SW 1271 (cell line): Measurements from ENCODE around the gene DNAAF2.
"Not testable (repeated sequence)": the region's sequence is repeated elsewhere in the genome, so short reads cannot be mapped to it uniquely, and the experiment has no call there.

Experiments
- DNase-seq, 2 experiments: peaks; one replicate each; lab custom pipeline; 2025; lab: John Stamatoyannopoulos, UW

DNAAF2 gene

GRCh38 chr14:49621114-49621881 lies 13.7 kb downstream of the DNAAF2 start:
- peak; percentile 18 to 58 for DNase-seq

- peak; percentile 90 to 98 for DNase-seq
These were observed 14.6 kb downstream of the DNAAF2 start, which contains the start of the genes MGAT2 and RPL36AL for GRCh38 chr14:49620182-49621113. Gene MGAT2 (plus strand): TSS chr14:49620799. CDS start chr14:49621269, 470 bp downstream. Gene RPL36AL (minus strand): TSS chr14:49620626. CDS start chr14:49619104, 1,522 bp downstream.

DNA sequence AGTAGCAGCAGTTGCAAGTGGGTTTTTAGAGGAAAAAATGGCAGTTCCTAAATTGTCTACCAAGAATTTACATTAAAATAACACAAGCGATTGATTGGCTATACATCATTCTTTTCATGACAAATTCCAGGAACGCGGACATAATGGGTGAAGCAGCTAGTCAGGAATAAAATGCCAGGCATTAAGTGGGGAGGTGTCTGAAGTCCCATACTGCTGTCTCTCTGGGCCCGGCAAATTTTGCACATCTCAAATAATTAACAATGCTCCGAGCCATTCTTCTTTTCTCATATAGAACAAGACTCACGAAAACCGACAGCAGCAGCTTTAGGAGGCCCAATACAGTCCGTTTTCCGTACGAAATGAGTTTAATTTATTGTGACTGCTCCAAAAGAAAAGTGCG lies 15.3 kb downstream of the DNAAF2 start:
- no peak for DNase-seq

DNA sequence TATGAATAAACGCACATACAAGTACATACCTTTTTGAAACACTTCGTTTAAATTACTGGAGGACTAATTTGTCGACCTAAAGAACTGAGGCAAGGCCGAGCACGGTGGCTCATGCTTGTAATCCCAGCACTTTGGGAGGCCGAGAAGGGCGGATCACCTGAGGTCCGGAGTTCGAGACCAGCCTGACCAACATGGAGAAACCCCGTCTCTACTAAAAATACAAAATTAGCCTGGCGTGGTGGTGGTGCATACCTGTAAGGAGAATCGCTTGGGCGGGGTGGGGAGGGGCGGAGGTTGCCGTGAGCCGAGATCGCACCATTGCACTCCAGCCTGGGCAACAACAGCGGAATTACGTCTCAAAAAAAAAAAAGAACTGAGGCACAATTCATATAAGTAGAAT lies 15.8 kb downstream of the DNAAF2 start:
- DNase-seq: not testable (repeated sequence)

DNA sequence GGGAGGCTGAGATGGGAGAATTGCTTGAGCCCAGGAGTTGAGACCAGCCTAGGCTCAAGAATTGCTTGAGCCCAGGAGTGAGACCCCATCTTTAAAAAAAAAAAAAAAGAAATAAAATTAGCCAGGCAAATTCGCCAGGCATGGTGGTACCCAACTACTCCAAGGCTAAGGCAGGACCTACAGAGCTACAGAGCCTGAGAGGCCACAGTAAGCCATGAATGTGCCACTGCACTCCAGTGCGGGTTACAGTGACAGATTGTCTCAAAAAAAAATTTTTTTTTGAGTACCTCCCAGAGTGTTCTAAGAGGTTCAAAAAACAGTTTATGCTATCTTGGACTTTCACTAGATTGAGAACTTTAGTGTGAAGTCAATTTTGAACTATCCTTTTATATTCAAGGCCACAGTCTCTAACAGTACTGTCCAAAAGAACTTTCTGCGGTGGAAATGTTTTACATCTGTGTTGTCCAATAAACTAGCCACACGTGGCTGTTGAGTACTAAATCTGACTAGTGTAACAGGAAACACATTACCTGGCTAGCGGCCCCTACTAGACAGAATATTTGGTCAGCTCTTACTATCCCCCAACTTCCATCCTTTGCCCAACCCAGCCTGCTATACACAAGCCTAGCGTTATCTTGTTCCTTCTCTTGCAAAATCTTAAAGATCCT lies 17.1 kb downstream of the DNAAF2 start:
- no peak for DNase-seq

GRCh38 chr14:49615776-49616175 lies 19.3 kb downstream of the DNAAF2 start:
- no peak for DNase-seq

GRCh38 chr14:49614196-49614595 lies 20.8 kb downstream of the DNAAF2 start:
- no peak for DNase-seq

GRCh38 chr14:49612671-49613070 lies 22.4 kb downstream of the DNAAF2 start:
- no peak for DNase-seq

DNA sequence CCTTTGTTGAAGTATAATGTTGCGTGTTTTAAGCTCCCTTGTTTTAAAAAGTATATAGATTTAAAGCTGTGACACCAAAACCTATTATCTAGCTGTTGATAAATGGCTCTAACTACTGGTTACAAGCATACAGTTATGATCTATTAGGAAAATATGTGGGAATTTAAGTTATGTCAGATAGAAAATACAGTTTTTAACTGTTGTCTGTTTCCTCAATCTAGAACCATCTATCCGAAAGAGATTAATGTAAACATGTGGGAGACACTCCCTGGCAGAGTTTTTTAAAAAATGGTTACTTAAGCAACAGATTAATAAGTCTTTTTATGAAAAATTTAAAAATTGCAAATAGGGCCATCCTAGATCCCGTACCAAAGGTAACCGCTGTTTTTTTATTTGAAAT lies 22.8 kb downstream of the DNAAF2 start:
- DNase-seq: no peak

DNA sequence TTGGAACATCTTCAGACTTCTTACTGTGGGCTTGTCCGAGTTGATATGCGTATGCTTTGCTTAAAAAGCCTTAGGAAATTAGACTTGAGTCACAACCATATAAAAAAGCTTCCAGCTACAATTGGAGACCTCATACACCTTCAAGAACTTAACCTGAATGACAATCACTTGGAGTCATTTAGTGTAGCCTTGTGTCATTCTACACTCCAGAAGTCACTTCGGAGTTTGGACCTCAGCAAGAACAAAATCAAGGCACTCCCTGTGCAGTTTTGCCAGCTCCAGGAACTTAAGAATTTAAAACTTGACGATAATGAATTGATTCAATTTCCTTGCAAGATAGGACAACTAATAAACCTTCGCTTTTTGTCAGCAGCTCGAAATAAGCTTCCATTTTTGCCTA lies 27.5 kb downstream of the DNAAF2 start:
- DNase-seq: no peak

DNA sequence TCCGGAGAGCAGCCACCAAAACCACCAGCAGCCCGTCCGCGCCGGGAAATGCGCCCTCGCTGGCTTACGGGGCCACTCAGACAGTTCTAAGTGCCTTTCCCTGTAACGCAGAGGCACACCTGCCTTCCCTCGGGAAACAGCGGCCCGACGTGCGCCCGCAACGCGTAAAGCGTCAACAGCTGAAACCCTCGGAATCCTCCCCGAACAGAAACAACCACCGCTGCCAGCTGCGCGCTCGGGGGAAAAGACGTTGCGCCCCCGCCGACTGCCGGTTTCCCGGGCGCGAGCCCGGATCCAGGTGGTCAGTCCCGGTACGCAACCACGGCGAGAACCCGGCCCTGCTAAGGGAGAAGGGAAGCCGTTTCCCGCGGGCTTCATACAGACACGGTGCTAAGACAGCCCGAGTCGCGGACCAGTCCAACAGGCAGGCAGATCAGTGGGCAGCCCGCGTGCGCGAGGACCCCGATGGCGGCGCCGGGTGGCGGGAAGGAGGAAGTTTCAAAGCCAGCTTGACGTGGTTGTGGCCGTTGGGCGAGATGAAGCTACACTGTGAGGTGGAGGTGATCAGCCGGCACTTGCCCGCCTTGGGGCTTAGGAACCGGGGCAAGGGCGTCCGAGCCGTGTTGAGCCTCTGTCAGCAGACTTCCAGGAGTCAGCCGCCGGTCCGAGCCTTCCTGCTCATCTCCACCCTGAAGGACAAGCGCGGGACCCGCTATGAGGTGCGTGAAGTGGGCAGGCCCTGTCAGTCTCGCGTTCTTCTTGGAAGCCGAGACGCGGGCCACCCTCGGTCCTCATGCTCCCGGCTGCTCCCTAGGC lies 36.4 kb downstream of the DNAAF2 start, which contains the start of gene LRR1:
Gene LRR1, plus strand, starts transcription at position 456 of the 816 bp plus-strand sequence. Its CDS starts 81 bp downstream, at position 537.
- peak; percentile 65 to 84 for DNase-seq

GRCh38 chr14:49598189-49598484 lies 36.9 kb downstream of the DNAAF2 start:
- no peak for DNase-seq

GRCh38 chr14:49594347-49595091 lies 40.5 kb downstream of the DNAAF2 start:
- peak in 1 of 2 experiments; percentile 27 for DNase-seq

DNA sequence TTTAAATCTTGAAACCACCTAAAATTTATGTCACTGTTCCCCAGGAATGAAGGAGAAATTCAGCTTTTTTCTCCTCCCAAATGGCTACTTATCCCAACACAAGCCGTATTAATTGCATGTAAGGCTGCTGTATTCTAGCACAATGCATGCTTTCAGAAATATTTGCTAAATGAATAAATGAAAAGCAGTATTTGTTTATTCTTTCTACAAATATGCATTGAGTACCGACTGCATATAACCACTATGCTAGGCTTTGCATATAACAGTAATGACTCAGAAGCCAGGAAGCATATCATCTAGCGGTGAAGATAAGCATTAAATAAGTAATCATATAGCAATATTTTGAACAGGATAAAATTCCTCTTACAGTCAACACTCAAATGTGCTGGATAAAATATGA lies 42.0 kb downstream of the DNAAF2 start:
- DNase-seq: no peak

DNA sequence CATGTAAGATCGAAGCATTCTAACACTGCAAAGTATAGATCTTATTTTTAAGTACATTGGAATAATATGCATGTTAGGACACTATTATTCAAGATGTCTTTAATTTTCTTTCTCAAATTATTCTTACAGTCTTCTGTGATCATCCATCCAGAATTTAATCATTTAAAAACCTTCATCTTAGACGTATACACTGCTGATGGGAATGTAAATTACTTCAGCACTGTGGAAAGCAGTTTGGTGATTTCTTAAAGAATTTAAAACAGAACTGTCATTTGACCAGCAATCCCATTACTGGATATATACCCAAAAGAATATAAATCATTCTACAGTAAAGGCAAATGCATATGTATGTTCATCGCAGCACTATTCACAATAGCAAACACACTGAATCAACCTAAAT lies 45.7 kb downstream of the DNAAF2 start:
- DNase-seq: no peak

GRCh38 chr14:49586673-49587460 lies 48.2 kb downstream of the DNAAF2 start:
- peak; percentile 47 to 84 for DNase-seq

GRCh38 chr14:49585803-49586672 lies 49.0 kb downstream of the DNAAF2 start, which contains the start of gene RPS29:
Gene RPS29 (minus strand): TSS chr14:49586380. CDS start chr14:49586346, 34 bp downstream.
- peak; percentile 92 to 99 for DNase-seq

DNA sequence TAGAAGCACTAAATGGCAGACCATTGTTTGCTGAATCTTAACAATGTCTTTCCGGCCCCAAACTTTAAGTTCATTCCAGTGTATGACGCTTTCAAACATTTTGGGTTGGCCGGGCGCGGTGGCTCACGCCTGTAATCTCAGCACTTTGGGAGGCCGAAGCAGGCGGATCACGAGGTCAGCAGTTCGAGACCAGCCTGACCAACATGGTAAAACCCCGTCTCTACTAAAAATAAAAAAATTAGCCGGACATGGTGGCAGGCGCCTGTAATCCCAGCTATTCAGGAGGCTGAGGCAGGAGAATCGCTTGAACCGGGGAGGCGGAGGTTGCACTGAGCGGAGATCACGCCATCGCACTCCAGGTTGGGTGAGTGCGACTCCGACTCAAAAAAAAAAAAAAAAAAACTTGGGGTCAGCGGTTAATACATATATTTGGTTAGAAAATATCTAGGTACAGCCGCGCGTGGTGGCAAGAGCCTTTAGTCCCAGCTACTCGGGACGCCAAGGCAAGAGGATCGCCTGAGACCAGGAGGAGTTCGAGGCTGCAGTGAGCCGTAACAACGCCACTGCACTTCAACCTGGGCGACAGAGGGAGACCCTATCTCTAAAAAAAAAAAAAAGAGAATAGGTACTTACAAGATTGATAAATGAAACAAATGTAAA lies 49.9 kb downstream of the DNAAF2 start:
- DNase-seq: not testable (repeated sequence)
